Stromal cell of bone marrow (primary cell): Measurements from ENCODE around the gene SPATA16.
A peak's percentile ranks its signal among the peaks of the same experiment; 100 is the strongest.
"Not testable (repeated sequence)": the region's sequence is repeated elsewhere in the genome, so short reads cannot be mapped to it uniquely, and the experiment has no call there.

Experiments used
- DNase-seq: peaks from one replicate; pipeline ENCODE4 v3.0.0-alpha.2; 2012; ENCODE audit warnings: low read depth

Gene SPATA16

DNA sequence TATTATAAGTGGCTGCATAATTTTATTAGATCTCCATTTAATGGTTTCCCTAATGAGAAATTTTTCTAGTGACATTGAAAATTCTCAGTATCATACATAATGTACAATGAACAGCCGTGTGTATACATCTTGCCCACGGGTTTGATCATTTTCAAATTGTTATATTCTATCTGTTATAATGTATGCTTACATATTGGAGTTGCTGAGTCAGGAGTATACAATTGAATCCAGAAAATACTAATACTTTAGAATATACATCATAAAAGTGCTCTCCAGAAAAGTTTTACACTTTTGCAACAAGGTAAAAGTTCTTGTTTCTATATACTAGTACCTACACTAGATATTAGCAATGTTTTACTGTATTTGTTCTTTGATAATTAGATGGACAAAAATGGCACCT, 82.8 kb downstream of the SPATA16 start:
- no peak for DNase-seq

DNA sequence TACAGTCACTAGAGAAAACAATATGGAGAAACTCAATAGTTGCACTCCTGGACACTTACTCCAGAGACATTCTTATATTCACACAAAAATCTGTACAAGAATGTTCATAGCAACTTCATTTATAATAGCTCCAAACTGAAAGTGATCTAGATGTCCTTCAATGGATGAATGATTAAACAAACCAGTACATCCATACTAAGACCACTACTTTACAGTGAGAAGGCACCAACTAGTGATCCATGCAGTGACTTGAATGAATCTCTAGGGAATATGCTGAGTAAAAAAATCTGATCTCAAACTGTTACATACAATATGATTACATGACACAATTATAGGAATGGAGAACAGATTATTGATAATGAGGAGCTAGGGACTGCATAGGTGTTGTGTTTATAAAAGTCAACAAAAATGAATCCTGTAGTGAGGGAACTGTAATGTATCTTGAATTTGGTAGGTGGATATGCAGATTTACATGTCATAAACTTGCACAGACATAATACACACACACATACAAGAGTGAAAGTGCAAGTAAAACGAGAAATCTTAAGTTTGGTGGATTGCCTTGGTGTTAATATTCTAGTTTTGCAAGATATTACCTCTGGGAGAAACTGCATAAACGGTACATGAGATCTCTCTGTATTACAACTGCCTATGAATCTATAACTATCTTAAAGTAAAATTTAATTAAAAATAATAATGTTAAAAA, 85.7 kb downstream of the SPATA16 start:
- no peak for DNase-seq

- no peak for DNase-seq
Observed at GRCh38 chr3:173049360-173049759, 91.7 kb downstream of the SPATA16 start.

DNA sequence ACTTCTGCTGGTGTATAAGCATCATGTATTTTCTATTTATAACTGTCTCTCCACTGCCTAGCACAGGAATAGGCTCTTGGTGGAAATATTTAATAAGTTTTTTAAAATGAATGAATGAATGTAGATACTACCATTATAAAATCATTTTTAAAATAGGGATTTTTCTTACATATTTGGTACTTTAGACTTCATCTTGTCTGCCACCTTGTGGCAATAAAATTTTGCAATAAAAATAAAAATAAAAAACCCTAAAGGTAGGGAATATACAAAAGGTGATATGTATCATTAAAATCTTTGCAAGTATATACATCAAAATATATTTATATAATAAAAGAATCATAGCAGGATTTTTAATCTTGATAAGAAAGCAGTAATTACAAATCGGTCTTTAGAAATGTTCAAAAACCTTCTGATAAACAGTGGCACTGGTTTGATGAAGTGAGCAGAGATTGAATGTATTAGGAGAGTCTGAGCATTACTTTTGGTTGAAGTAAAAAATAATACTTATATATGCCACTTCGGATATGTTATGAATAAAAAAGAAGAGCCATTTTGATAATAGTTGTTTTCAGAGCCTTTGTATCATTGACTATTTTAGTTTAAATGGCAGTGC, 95.2 kb downstream of the SPATA16 start:
- peak; percentile 2 for DNase-seq

- no peak for DNase-seq
Observed at GRCh38 chr3:173044998-173045397, 96.0 kb downstream of the SPATA16 start.

DNA sequence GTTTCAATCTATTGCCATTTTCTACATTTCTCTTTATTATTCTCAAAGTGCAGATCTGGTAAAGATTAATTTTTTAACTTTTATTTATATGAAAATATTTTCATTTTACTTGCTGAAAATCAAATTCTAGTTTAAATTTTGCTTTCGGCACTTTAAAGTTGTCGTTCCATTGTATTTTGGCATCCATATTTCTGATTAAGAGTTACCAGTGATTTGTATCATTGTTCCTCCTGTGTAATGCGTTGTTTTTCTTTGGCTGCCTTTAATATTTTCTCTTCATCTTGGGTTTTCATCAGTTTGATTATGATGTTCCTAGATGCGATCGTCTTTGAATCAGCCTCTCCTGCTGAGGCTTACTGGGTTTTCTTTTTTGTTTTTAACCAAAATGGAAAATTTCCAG, 97.3 kb downstream of the SPATA16 start:
- no peak for DNase-seq

DNA sequence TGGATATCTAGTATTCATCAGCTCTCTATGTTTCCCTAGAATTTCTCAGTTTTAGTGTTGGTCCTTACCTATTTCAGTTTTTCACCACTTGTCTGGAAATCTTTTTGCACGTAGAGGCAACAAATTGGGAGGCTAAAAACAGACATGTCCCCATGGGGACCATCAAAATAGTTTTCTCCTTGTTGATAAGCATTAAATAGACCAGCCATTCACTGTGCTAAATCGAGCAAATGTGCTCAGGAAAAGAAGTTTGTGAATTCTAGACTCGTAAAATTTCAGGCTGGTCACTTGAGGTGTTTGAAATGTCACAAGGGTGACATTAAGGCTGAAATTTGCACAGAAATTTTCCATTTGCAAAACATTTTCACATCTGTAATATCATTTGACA, 102.6 kb downstream of the SPATA16 start:
- DNase-seq, result no peak

- DNase-seq, result no peak
Observed at GRCh38 chr3:173037840-173038483, 103.1 kb downstream of the SPATA16 start.

- no peak for DNase-seq
Observed at GRCh38 chr3:173030273-173030672, 110.8 kb downstream of the SPATA16 start.

DNA sequence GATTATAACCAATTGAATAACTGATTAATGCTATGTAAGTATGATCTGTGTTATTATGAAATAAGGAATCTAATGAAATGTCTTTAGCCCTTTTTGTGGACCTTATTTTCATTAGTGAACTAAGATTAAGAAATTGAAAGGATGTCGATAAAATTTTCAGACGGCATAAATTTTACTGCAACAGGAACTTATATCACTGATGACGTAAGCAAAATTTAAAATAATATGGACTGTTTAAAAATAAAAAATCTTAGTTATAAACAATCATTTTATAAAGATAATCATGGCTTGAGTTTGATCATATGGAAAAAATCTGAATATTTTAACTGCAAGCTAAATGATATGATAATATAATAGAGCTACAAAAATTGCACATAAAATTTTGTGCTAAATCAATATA, 112.7 kb downstream of the SPATA16 start:
- no peak for DNase-seq

DNA sequence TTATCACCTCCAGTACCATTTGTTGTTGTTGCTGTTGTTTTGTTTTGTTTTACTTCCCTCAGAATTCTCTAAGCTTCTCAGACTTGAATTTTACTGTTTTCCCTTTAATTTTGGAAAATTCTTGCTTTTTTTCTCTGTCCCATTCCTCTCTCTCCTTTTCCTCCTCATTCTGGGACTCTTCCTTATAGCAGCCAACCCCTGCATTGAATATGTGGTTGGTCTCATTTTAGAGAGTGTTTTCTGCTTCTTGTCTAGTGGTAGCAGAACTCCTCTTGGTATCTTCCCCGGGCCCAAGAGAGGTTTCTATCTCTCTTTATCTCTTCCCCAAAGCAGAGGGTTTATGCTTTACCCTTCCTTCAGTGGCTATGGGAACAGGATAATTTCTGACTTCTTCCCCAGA, 113.6 kb downstream of the SPATA16 start:
- no peak for DNase-seq

DNA sequence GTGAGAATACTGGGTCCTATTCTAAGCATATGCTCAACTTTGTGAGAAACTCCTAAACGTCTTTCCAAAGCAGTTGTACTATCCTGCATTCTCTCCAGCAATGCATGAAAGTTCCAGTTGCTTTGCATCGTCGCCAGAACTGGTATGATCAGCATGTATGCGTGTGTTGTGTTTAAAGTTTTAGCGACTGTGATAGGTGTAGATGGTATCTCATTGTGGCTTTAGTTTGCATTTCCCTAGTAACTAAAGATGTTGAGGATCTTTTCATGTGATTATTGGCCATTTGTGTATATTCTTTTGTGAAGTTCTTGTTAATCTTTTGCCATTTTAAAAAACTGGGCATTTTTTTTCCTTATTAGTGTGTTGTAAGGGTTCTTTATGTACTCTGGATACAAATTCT, 115.1 kb downstream of the SPATA16 start:
- no peak for DNase-seq

DNA sequence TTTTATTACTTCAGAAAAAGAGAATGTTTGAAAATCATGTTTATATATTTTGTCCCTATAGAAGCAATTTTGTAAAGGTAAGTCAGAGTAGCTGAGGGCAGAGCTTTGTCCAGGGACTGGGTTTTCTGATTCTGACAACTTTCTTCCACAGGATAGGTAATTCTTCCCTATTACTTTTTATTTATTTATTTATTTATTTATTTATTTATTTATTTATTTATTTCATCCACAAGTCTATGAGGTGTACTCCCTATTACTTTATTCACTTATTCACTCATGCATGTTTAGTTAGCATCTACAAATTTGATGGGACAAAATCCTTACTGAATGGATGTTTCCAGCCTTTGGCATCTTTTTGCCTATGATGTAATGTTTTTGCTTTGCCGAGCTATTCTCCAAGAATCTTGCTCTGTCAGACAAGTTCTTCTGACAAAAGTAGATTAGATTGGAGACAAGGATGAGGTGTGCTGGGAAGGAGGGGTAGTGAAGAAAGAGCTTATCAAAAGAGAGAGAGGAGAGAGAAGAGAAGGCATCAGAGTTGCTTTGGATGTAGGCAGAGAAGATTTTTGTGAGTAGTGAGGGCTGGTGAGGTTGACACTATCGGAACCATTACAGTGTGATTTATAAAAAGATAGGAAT, 119.4 kb downstream of the SPATA16 start:
- DNase-seq, result no peak

GRCh38 chr3:173020128-173020527, 120.9 kb downstream of the SPATA16 start:
- not testable (repeated sequence) for DNase-seq

- DNase-seq, result no peak
Observed at GRCh38 chr3:173019378-173019777, 121.7 kb downstream of the SPATA16 start.

DNA sequence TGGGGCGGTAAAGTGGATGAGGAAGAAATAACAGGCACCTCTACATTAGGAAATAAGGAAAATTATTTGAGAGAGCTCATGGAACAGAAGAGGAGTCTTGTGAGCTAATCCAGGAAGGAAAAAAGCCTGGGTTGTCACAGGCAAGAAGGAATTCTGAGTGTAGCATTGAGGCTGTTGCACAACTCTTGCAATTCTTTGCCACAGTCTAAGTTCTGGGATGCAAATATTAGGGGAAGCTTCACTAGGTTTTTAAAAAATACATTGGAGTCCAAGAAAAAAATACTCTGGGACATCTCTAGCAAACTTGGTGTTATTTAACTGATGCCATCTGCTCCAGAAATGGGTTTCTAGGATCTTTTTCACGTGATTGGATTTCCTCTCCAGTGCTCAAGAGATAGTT, 122.3 kb downstream of the SPATA16 start:
- DNase-seq, result no peak

- no peak for DNase-seq
Observed at GRCh38 chr3:173013219-173013832, 127.7 kb downstream of the SPATA16 start.

DNA sequence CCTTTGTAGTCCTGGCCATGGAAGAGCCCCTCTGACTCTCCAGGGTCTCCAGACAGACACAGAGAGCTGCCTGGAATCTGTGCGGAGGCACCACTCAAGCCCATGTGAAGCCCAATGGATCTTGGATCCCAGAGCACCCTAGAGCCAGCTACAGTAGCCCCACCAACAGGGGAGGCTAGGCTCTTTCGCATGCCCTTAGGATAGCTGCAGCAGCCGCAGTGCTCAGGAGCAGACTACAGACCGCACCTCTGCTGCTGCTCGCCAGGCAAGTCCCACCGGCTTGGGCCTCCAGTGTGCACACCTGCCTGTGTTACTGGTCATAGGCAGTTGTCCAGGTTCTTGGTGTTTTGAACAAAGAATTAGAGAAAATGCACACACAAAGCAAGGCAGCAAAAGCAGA, 131.6 kb downstream of the SPATA16 start:
- no peak for DNase-seq

DNA sequence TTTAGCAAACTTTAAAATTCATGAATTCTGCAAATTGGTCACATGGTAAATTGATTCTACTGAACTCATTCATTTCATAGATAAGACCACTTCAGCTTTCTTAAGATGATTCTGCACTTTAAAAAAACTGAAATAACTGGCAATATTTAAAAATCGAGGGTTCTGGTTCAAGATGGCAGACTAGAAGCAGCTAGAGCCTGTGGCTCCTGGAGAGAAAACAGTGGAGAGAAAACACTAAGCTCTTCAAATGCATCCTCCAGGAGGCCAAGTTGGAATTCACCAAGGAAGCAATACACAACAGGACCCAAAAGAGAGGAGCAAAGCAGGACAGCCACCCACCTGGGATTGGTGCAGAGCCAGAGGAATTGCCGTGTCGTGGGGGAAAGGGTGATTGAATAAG, 132.1 kb downstream of the SPATA16 start:
- no peak for DNase-seq

- DNase-seq, result no peak
Observed at GRCh38 chr3:173007079-173007723, 133.8 kb downstream of the SPATA16 start.

DNA sequence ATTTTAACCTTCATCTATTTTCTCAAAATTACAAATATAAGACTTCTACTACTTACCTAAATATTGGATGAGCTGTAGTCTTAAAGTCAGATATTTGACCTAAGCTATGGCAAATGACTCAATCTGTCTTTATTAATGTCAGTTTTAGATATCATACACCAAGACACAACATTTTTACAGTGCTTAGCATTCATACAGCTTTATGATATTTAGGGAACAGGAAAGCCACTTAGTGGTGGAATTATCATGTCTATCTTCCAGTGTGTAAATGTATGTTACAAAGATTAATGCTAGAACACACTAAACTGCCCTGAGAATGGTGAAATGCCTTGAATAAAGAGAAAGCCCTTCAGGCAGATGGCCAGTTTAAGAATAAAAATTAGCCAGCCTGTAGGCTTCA, 135.0 kb downstream of the SPATA16 start:
- DNase-seq, result no peak

GRCh38 chr3:173004681-173005080, 136.4 kb downstream of the SPATA16 start:
- no peak for DNase-seq
